Astrocyte of the spinal cord (primary cell): ENCODE results near the gene MC1R.
A peak's percentile ranks its signal among the peaks of the same experiment; 100 is the strongest.

Experiments used
- DNase-seq: peaks from one replicate; pipeline ENCODE4 v3.0.0; 2011; ENCODE audit warnings: low read depth, low spot score
- H3K4me3 ChIP-seq: 2 replicates; pipeline ENCODE4 v1.5.1; 2011; ENCODE audit warnings: low read depth, mild to moderate bottlenecking, low read length, moderate library complexity
- CTCF ChIP-seq: IDR thresholded peaks from 2 replicates; pipeline ENCODE4 v1.5.1; 2012; ENCODE audit warnings: low read depth, mild to moderate bottlenecking, low read length, inconsistent platforms
- in situ Hi-C: cut with HindIII; loops from 2 replicates; pipeline ENCODE4 v1.10.0; 2017; ENCODE audit warnings: low sequenced_read_pairs

The MC1R gene

GRCh38 chr16:89905511-89906139 lies 13.0 kb upstream of the MC1R start:
- DNase-seq = no peak
- in situ Hi-C loops = no loop called here
- no peak overlapping the region for H3K4me3 ChIP-seq
- TF ChIP-seq CTCF = no peak

GRCh38 chr16:89906140-89907025 lies 12.3 kb upstream of the MC1R start:
- TF ChIP-seq CTCF = no peak
- in situ Hi-C loops = no loop called here
- no peak for DNase-seq
- H3K4me3 ChIP-seq = no peak overlapping the region

GRCh38 chr16:89907055-89907814 lies 11.4 kb upstream of the MC1R start:
- DNase-seq = no peak
- in situ Hi-C loops = no loop called here
- no peak overlapping the region for H3K4me3 ChIP-seq
- TF ChIP-seq CTCF = no peak

GRCh38 chr16:89908236-89908635 lies 10.4 kb upstream of the MC1R start:
- no peak for DNase-seq
- no peak overlapping the region for H3K4me3 ChIP-seq
- TF ChIP-seq CTCF = no peak
- in situ Hi-C loops = no loop called here

- DNase-seq = peak; percentile 76
- H3K4me3 ChIP-seq = no peak overlapping the region
- in situ Hi-C loops = no loop called here
- TF ChIP-seq CTCF = peak; percentile 99
Observed at GRCh38 chr16:89909777-89910716, 8.6 kb upstream of the MC1R start.
